Measurements from ENCODE around the gene TMEM14B.

TMEM14B gene

DNA sequence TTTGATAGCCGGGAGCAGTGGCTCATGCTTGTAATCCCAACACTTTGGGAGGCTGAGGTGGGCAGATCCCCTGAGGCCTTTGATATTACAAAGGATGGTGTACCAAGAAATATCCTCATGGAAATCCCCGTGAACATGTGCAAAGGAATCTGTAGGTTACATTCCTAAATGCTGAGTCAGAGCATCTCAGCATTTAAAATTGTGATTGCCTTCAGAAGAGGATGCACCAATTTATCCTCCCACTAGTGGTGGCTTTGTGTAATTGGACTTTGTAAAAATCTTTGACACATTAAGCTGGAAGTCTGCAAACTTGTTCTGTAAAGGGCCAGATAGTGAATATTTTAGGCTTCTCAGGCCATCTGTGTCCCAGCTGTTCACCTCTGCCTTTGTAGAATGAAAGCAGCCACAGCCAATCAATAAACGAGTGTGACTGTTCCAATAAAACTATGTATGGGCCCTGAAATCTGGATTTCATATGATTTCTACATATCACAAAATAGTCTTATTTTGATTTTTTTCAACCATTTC lies 11.8 kb downstream of the TMEM14B start:
- H3K4me1 ChIP-seq (ENCODE audit: low read depth, poor library complexity, severe bottlenecking), result peaks cover 17% of the 10 kb centered on the region
- H4K20me1 ChIP-seq (ENCODE audit: insufficient read depth), result no peaks in the 10 kb centered on the region
- no peaks in the 10 kb centered on the region for H3K36me3 ChIP-seq (ENCODE audit: insufficient read depth)
- no peak overlapping the region for H3K9ac ChIP-seq
- H3K4me2 ChIP-seq, result peak overlapping the region; percentile 2; the same call in 1 of the 2 replicates
- no peaks in the 10 kb centered on the region for H3K27me3 ChIP-seq (ENCODE audit: insufficient read depth, low read depth)
- H2AFZ ChIP-seq (ENCODE audit: low read depth), result no peak overlapping the region
- TF ChIP-seq, protein P1, sequence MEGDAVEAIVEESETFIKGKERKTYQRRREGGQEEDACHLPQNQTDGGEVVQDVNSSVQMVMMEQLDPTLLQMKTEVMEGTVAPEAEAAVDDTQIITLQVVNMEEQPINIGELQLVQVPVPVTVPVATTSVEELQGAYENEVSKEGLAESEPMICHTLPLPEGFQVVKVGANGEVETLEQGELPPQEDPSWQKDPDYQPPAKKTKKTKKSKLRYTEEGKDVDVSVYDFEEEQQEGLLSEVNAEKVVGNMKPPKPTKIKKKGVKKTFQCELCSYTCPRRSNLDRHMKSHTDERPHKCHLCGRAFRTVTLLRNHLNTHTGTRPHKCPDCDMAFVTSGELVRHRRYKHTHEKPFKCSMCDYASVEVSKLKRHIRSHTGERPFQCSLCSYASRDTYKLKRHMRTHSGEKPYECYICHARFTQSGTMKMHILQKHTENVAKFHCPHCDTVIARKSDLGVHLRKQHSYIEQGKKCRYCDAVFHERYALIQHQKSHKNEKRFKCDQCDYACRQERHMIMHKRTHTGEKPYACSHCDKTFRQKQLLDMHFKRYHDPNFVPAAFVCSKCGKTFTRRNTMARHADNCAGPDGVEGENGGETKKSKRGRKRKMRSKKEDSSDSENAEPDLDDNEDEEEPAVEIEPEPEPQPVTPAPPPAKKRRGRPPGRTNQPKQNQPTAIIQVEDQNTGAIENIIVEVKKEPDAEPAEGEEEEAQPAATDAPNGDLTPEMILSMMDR (conservative IDR thresholded peaks at IDR 0.05; ENCODE audit: low read depth, low read length), result peak; percentile 75
- no peaks in the 10 kb centered on the region; the same call in 1 of the 2 replicates for H3K79me2 ChIP-seq (ENCODE audit: insufficient read depth, low read depth)
- peak overlapping the region; percentile 58; the same call in 1 of the 2 replicates for H3K27ac ChIP-seq
- no peak overlapping the region for H3K4me3 ChIP-seq (IDR thresholded peaks at IDR 0.05; ENCODE audit: insufficient read depth, low read depth, low read length)

DNA sequence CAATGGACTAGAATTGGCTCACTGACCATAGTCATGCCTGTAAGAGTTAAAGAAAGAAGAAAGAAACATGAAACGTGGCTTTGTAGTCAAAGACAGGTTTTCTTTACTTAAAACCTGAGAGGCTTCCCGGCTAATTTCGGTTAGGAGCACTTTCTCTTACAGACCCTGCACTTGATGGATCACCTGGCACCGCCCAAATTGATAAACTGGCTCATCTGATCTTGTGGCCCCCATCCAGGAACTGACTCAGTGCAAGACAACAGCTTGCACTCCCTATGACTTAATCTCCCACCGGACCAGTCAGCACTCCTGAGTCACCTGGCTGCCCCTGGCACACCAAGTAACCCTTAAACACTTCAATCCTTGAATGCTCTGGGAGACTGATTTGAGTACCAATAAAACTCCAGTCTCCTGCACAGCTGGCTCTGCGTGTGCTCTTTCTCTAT lies 12.3 kb downstream of the TMEM14B start:
- Histone ChIP-seq H3K79me2 (ENCODE audit: insufficient read depth, low read depth) (no peaks in the 10 kb centered on the region; the same call in 1 of the 2 replicates), H3K36me3 (ENCODE audit: insufficient read depth) (no peaks in the 10 kb centered on the region), H3K4me1 (ENCODE audit: low read depth, poor library complexity, severe bottlenecking) (peaks cover 17% of the 10 kb centered on the region), H3K27me3 (ENCODE audit: insufficient read depth, low read depth) (no peaks in the 10 kb centered on the region), H2AFZ (ENCODE audit: low read depth) (no peak overlapping the region), H3K27ac (no peak overlapping the region; the same call in 1 of the 2 replicates), H3K4me2 (no peak overlapping the region), H3K9ac (no peak overlapping the region), H3K4me3 (IDR thresholded peaks at IDR 0.05; ENCODE audit: insufficient read depth, low read depth, low read length) (no peak overlapping the region), H4K20me1 (ENCODE audit: insufficient read depth) (no peaks in the 10 kb centered on the region)
- TF ChIP-seq, protein P1 (conservative IDR thresholded peaks at IDR 0.05; ENCODE audit: low read depth, low read length), result no peak

DNA sequence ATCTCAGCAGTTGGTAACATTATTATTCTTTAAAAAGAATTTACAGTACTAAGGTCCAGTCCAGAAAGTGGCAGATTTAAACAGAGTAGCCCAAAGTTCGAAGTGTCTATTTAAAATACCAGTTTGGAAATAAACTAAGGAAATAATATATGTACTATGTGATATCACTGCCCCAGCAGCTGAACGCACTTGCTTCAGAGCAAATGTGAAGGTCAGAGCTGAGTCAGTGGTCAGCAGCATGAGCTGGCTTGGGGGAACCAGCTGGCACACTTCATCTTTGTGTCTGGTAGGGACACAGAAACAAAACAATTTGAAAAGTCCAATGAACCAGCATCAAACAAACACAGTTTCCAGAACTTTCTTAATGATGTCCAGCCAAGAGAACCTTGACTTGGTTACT lies 15.4 kb downstream of the TMEM14B start:
- H3K4me2 ChIP-seq, result no peak overlapping the region
- peaks cover 11% of the 10 kb centered on the region for H3K4me1 ChIP-seq (ENCODE audit: low read depth, poor library complexity, severe bottlenecking)
- H3K9ac ChIP-seq, result no peak overlapping the region
- H3K27me3 ChIP-seq (ENCODE audit: insufficient read depth, low read depth), result no peaks in the 10 kb centered on the region
- no peak overlapping the region for H3K27ac ChIP-seq
- TF ChIP-seq, protein P1 (conservative IDR thresholded peaks at IDR 0.05; ENCODE audit: low read depth, low read length), result no peak
- no peaks in the 10 kb centered on the region for H4K20me1 ChIP-seq (ENCODE audit: insufficient read depth)
- no peaks in the 10 kb centered on the region; the same call in 1 of the 2 replicates for H3K79me2 ChIP-seq (ENCODE audit: insufficient read depth, low read depth)
- no peaks in the 10 kb centered on the region for H3K36me3 ChIP-seq (ENCODE audit: insufficient read depth)
- no peak overlapping the region for H2AFZ ChIP-seq (ENCODE audit: low read depth)
- no peak overlapping the region for H3K4me3 ChIP-seq (IDR thresholded peaks at IDR 0.05; ENCODE audit: insufficient read depth, low read depth, low read length)

DNA sequence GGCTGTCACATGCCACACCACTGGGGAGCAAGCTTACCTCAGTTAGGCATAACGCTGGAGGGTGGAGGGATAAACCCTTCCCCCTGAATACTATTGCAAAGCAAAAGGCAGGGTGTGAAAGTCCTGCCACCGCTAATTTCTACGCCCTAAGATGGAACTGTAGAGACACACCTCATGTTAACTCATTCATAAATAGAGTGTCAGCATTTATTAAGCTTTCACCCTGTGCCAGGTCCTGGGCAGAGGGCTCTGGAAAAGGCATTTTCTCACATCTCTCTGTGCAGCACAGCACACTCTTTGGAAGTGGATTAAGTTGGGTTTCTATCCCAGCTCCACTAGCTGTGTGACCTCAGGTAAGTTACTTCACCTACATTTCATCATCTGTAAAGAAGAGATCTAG lies 21.8 kb downstream of the TMEM14B start:
- TF ChIP-seq, protein P1 (conservative IDR thresholded peaks at IDR 0.05; ENCODE audit: low read depth, low read length), result no peak
- Histone ChIP-seq H3K27me3 (ENCODE audit: insufficient read depth, low read depth) (no peaks in the 10 kb centered on the region), H3K4me3 (IDR thresholded peaks at IDR 0.05; ENCODE audit: insufficient read depth, low read depth, low read length) (no peak overlapping the region), H3K9ac (no peak overlapping the region), H4K20me1 (ENCODE audit: insufficient read depth) (no peaks in the 10 kb centered on the region), H3K27ac (no peak overlapping the region), H3K4me1 (ENCODE audit: low read depth, poor library complexity, severe bottlenecking) (no peaks in the 10 kb centered on the region), H3K36me3 (ENCODE audit: insufficient read depth) (no peaks in the 10 kb centered on the region), H2AFZ (ENCODE audit: low read depth) (no peak overlapping the region), H3K79me2 (ENCODE audit: insufficient read depth, low read depth) (no peaks in the 10 kb centered on the region), H3K4me2 (no peak overlapping the region)
